ENCODE results near the gene FTCDNL1. TPM values are rescaled to one million over a fixed set of nuclear protein-coding genes. Genes with fewer than 3 reads are reported as not detected.
A peak's percentile ranks its signal among the peaks of the same experiment; 100 is the strongest.

FTCDNL1 gene
- total RNA-seq, 1 donor from 2014 or later = 6.7 TPM

GRCh38 chr2:199842631-199843395 is 8.2 kb downstream of the FTCDNL1 start:
- peak; percentile 56 for DNase-seq

GRCh38 chr2:199841409-199841808 is 9.6 kb downstream of the FTCDNL1 start:
- no peak for DNase-seq

- DNase-seq = no peak
Observed at GRCh38 chr2:199838399-199838798, 12.6 kb downstream of the FTCDNL1 start.

- DNase-seq = no peak
Observed at GRCh38 chr2:199836943-199837342, 14.0 kb downstream of the FTCDNL1 start.

- peak; percentile 37 for DNase-seq
Observed at GRCh38 chr2:199833525-199833924, 17.5 kb downstream of the FTCDNL1 start.

- no peak for DNase-seq
Observed at GRCh38 chr2:199830531-199830930, 20.5 kb downstream of the FTCDNL1 start.

GRCh38 chr2:199829628-199830027 is 21.4 kb downstream of the FTCDNL1 start:
- DNase-seq = no peak

- no peak for DNase-seq
Observed at GRCh38 chr2:199819746-199820145, 31.2 kb downstream of the FTCDNL1 start.

GRCh38 chr2:199818754-199819153 is 32.2 kb downstream of the FTCDNL1 start:
- DNase-seq = no peak

- DNase-seq = no peak
Observed at GRCh38 chr2:199818026-199818425, 33.0 kb downstream of the FTCDNL1 start.

- DNase-seq = no peak
Observed at GRCh38 chr2:199814817-199815211, 36.2 kb downstream of the FTCDNL1 start.

GRCh38 chr2:199814101-199814816 is 36.7 kb downstream of the FTCDNL1 start:
- no peak for DNase-seq

GRCh38 chr2:199812493-199812892 is 38.5 kb downstream of the FTCDNL1 start:
- no peak for DNase-seq

GRCh38 chr2:199811346-199811745 is 39.6 kb downstream of the FTCDNL1 start:
- DNase-seq = no peak

GRCh38 chr2:199810422-199811171 is 40.4 kb downstream of the FTCDNL1 start:
- no peak for DNase-seq

- no peak for DNase-seq
Observed at GRCh38 chr2:199807966-199808365, 43.0 kb downstream of the FTCDNL1 start.

- peak; percentile 32 for DNase-seq
Observed at GRCh38 chr2:199806179-199806578, 44.8 kb downstream of the FTCDNL1 start.

GRCh38 chr2:199804831-199805230 is 46.2 kb downstream of the FTCDNL1 start:
- DNase-seq = no peak

- DNase-seq = peak; percentile 96
Observed at GRCh38 chr2:199798831-199799580, 52.0 kb downstream of the FTCDNL1 start.

GRCh38 chr2:199797431-199798403 is 53.3 kb downstream of the FTCDNL1 start:
- DNase-seq = no peak

- DNase-seq = no peak
Observed at GRCh38 chr2:199792381-199792780, 58.6 kb downstream of the FTCDNL1 start.

Measured in tongue (tissue), 2 donors.